H1 (cell line): Measurements from ENCODE around the gene TRIOBP. TPM values are rescaled to one million over a fixed set of nuclear protein-coding genes. Genes with fewer than 3 reads are reported as not detected.

Source experiments
- CTCF ChIA-PET: fragments of 300-600 bp; sonication (Branson Sonifier 250); formaldehyde crosslinking; loops from one replicate; lab custom pipeline; 2021; ENCODE audit not compliant: partially characterized antibody; lab: Charles Lee
- POLR2A ChIA-PET: fragments of 300-600 bp; sonication (Branson Sonifier 250); formaldehyde crosslinking; loops from one replicate; lab custom pipeline; 2021; ENCODE audit warnings: inconsistent platforms; ENCODE audit not compliant: partially characterized antibody; lab: Charles Lee
- DNase-seq, 2 experiments: peaks; one replicate each; pipeline versions ENCODE4 v3.0.0 to v3.0.0-alpha.2; 2010 to 2022; ENCODE audit warnings: low spot score in 2 of 2, low read depth in 1 of 2, mixed read lengths in 1 of 2
- FAIRE-seq: peaks from 2 replicates; lab custom pipeline; 2011; peaks lifted over from hg19 to GRCh38; lab: Jason Lieb, UNC
- H2AFZ ChIP-seq: 2 replicates; pipeline ENCODE4 v1.8.1; 2012; ENCODE audit warnings: low read length, inconsistent platforms
- H2AK5ac ChIP-seq: 2 replicates; pipeline ENCODE4 v1.6.1; 2013; ENCODE audit warnings: low read depth, low read length
- H2BK120ac ChIP-seq: replicated peaks from 2 replicates; pipeline ENCODE3; 2013; ENCODE audit warnings: low read depth, low read length, inconsistent platforms
- H2BK12ac ChIP-seq: 2 replicates; pipeline ENCODE4 v1.6.1; 2013; ENCODE audit warnings: low read depth, low read length
- H2BK15ac ChIP-seq: 2 replicates; pipeline ENCODE4 v1.6.1; 2013; ENCODE audit warnings: low read length
- H2BK20ac ChIP-seq: 2 replicates; pipeline ENCODE4 v1.6.1; 2013; ENCODE audit warnings: low read length
- H2BK5ac ChIP-seq: 2 replicates; pipeline ENCODE4 v1.6.1; 2013; ENCODE audit warnings: low read depth, low read length
- H3K14ac ChIP-seq: 2 replicates; pipeline ENCODE4 v1.6.1; 2013; ENCODE audit warnings: inconsistent platforms; ENCODE audit not compliant: insufficient read length
- H3K18ac ChIP-seq: 2 replicates; pipeline ENCODE4 v1.6.1; 2013; ENCODE audit warnings: low read length; ENCODE audit errors: extremely low read depth
- H3K23ac ChIP-seq: 2 replicates; pipeline ENCODE4 v1.6.1; 2013; ENCODE audit warnings: inconsistent platforms; ENCODE audit not compliant: insufficient read length
- H3K23me2 ChIP-seq: 2 replicates; pipeline ENCODE4 v1.6.1; 2013; ENCODE audit warnings: low read depth, low read length
- H3K27ac ChIP-seq: 2 replicates; pipeline ENCODE4 v1.6.1; 2011; ENCODE audit warnings: low read depth, low read length, inconsistent platforms
- H3K27me3 ChIP-seq, 4 experiments: replicated peaks in 1 of 4; 1 replicate in 1 of 4; 2 replicates in 3 of 4; pipeline versions ENCODE4 v1.6.1 to v1.8.1; 2011 to 2013; ENCODE audit warnings: low read length in 3 of 4, mild to moderate bottlenecking in 3 of 4, inconsistent platforms in 2 of 4, mixed read lengths in 2 of 4, moderate library complexity in 1 of 4; ENCODE audit not compliant: control insufficient read depth in 3 of 4, insufficient read depth in 3 of 4; ENCODE audit errors: extremely low read depth in 1 of 4
- H3K36me3 ChIP-seq, 4 experiments: 2 replicates each; pipeline versions ENCODE4 v1.6.1 to v1.8.1; 2011 to 2013; ENCODE audit warnings: mild to moderate bottlenecking in 4 of 4, low read length in 3 of 4, moderate library complexity in 2 of 4, control low read depth in 1 of 4, inconsistent platforms in 1 of 4; ENCODE audit not compliant: insufficient read depth in 4 of 4, control insufficient read depth in 2 of 4
- H3K4ac ChIP-seq: replicated peaks from 2 replicates; pipeline ENCODE3; 2013; ENCODE audit warnings: low read length, low read depth, mixed read lengths, inconsistent platforms; ENCODE audit not compliant: insufficient read length
- H3K4me1 ChIP-seq, 4 experiments: replicated peaks in 1 of 4; 1 replicate in 1 of 4; 2 replicates in 3 of 4; pipeline versions ENCODE4 v1.6.1 to v1.8.1; 2011 to 2013; ENCODE audit warnings: low read length in 3 of 4, inconsistent platforms in 2 of 4, mixed read lengths in 1 of 4; ENCODE audit not compliant: insufficient read depth in 4 of 4, control insufficient read depth in 3 of 4
- H3K4me2 ChIP-seq, 2 experiments: 2 replicates each; pipeline versions ENCODE4 v1.6.1 to v1.8.1; 2011 to 2013; ENCODE audit warnings: low read depth in 2 of 2, low read length in 2 of 2, control low read depth in 1 of 2, inconsistent platforms in 1 of 2, mild to moderate bottlenecking in 1 of 2; ENCODE audit not compliant: insufficient read depth in 1 of 2
- H3K4me3 ChIP-seq, 4 experiments: fragments of 200-600, 300-600 bp in 1 of 4; sonication (generic), shearing (Covaris generic), sonication (Bioruptor Twin) in 1 of 4; 2 replicates each; pipeline versions ENCODE4 v1.5.1 to v1.8.1; 2011 to 2016; ENCODE audit warnings: low read length in 4 of 4, low read depth in 3 of 4, control low read depth in 2 of 4, inconsistent platforms in 2 of 4, mild to moderate bottlenecking in 2 of 4, mixed read lengths in 1 of 4, moderate library complexity in 1 of 4; ENCODE audit not compliant: insufficient read depth in 2 of 4; ENCODE audit errors: extremely low read depth in 1 of 4
- H3K56ac ChIP-seq: replicated peaks from 2 replicates; pipeline ENCODE3; 2013; ENCODE audit warnings: low read depth, mild to moderate bottlenecking, mixed read lengths, low read length, inconsistent platforms; ENCODE audit not compliant: insufficient read length
- H3K79me1 ChIP-seq: 2 replicates; pipeline ENCODE4 v1.6.1; 2013; ENCODE audit warnings: low read depth, low read length, control low read depth
- H3K79me2 ChIP-seq, 2 experiments: 2 replicates each; pipeline versions ENCODE4 v1.6.1 to v1.8.1; 2012 to 2013; ENCODE audit warnings: low read length in 2 of 2, mild to moderate bottlenecking in 2 of 2, inconsistent platforms in 1 of 2; ENCODE audit not compliant: insufficient read depth in 2 of 2, control insufficient read depth in 1 of 2
- H3K9ac ChIP-seq, 4 experiments: replicated peaks in 1 of 4; 1 replicate in 1 of 4; 2 replicates in 3 of 4; pipeline versions ENCODE4 v1.6.1 to v1.8.1; 2011 to 2013; ENCODE audit warnings: low read depth in 3 of 4, low read length in 3 of 4, control low read depth in 2 of 4, mild to moderate bottlenecking in 2 of 4, moderate library complexity in 2 of 4, inconsistent platforms in 1 of 4; ENCODE audit errors: extremely low read depth in 1 of 4
- H3K9me3 ChIP-seq, 2 experiments: 2 replicates each; pipeline versions ENCODE4 v1.6.1 to v1.8.1; 2012 to 2013; ENCODE audit warnings: mild to moderate bottlenecking in 2 of 2, moderate library complexity in 2 of 2, control low read depth in 1 of 2, inconsistent platforms in 1 of 2, low read depth in 1 of 2, low read length in 1 of 2, mixed read lengths in 1 of 2; ENCODE audit not compliant: insufficient read depth in 2 of 2
- H4K20me1 ChIP-seq, 2 experiments: replicated peaks in 1 of 2; 2 replicates each; pipeline versions ENCODE3 to v1.8.1; 2011 to 2013; ENCODE audit warnings: inconsistent platforms in 2 of 2, low read length in 2 of 2, mild to moderate bottlenecking in 1 of 2; ENCODE audit not compliant: insufficient read depth in 2 of 2, control insufficient read depth in 1 of 2
- H4K5ac ChIP-seq: 2 replicates; pipeline ENCODE4 v1.6.1; 2013; ENCODE audit warnings: low read length, low read depth, mixed read lengths, inconsistent platforms; ENCODE audit not compliant: insufficient read length
- H4K8ac ChIP-seq: 2 replicates; pipeline ENCODE4 v1.8.0; 2013; ENCODE audit warnings: mild to moderate bottlenecking, moderate library complexity, low read length, inconsistent platforms; ENCODE audit not compliant: insufficient read depth; ENCODE audit errors: extremely low read depth
- H4K91ac ChIP-seq: replicated peaks from 2 replicates; pipeline ENCODE3; 2013; ENCODE audit warnings: low read length, mixed read lengths, inconsistent platforms; ENCODE audit not compliant: insufficient read length
- KDM1A ChIP-seq: fragments of 200-600, 300-600 bp; sonication (generic); IDR thresholded peaks from 2 replicates; pipeline ENCODE4 v1.7.1; 2016; ENCODE audit warnings: mild to moderate bottlenecking, low read length, borderline replicate concordance
- POLR2AphosphoS5 ChIP-seq: IDR thresholded peaks from 2 replicates; pipeline ENCODE4 v1.6.1; 2011; ENCODE audit warnings: low read depth, low read length
- RFX5 ChIP-seq: IDR thresholded peaks from 2 replicates; pipeline ENCODE4 v1.6.1; 2011; ENCODE audit warnings: low read depth, low read length, improper control_type of control experiment, borderline replicate concordance
- SP1 ChIP-seq: IDR thresholded peaks from 2 replicates; pipeline ENCODE4 v1.6.1; 2011; ENCODE audit warnings: low read depth, low read length
- TBP ChIP-seq: IDR thresholded peaks from 2 replicates; pipeline ENCODE4 v1.6.1; 2011; ENCODE audit warnings: low read depth, low read length, improper control_type of control experiment
- WGBS, 2 experiments: shearing (Covaris generic) in 1 of 2; methylation state at CpG; one replicate each; pipeline versions ENCODE4 v1.1.6 to v1.1.7; 2013 to 2015; ENCODE audit warnings: low lambda C conversion rate in 2 of 2, mixed read lengths in 2 of 2, inconsistent platforms in 1 of 2, low coverage in 1 of 2, missing lambda C conversion rate in 1 of 2; ENCODE audit not compliant: insufficient replicate concordance in 2 of 2, insufficient coverage in 1 of 2, insufficient read length in 1 of 2; ENCODE audit errors: extremely low coverage in 1 of 2, missing lambda C conversion rate in 1 of 2; 5-methylcytosine and 5-hydroxymethylcytosine counted together
- polyA plus RNA-seq, 7 experiments: library from polyadenylated mRNA; depleted of rRNA in 3 of 7; stranded (reverse) in 5 of 7; unstranded in 2 of 7; fragments of >200 nt in 5 of 7; fragments of 200-250 nt in 2 of 7; gene quantifications; 1 replicate in 5 of 7; 2 replicates in 1 of 7; 4 replicates in 1 of 7; pipeline versions ENCODE4 v1.2.1 to v1.2.3, GENCODE V29; 2011 to 2013; ENCODE audit warnings: missing spikeins in 2 of 7, mixed read lengths in 2 of 7
- total RNA-seq: library from RNA; stranded (reverse); fragmentation: NEBNext Ultra II Directional; extraction: Animal tissue kit (Norgen Biotek cat#: 25700); gene quantifications from 2 replicates; pipeline ENCODE4 v1.2.1, GENCODE V29; 2021

TRIOBP gene
- total and polyA plus RNA-seq, 2 of the 8 experiments (the other 6 are each of a cell fraction or from before 2014, with no cell fraction given), result 18.2 to 27.3 TPM

DNA sequence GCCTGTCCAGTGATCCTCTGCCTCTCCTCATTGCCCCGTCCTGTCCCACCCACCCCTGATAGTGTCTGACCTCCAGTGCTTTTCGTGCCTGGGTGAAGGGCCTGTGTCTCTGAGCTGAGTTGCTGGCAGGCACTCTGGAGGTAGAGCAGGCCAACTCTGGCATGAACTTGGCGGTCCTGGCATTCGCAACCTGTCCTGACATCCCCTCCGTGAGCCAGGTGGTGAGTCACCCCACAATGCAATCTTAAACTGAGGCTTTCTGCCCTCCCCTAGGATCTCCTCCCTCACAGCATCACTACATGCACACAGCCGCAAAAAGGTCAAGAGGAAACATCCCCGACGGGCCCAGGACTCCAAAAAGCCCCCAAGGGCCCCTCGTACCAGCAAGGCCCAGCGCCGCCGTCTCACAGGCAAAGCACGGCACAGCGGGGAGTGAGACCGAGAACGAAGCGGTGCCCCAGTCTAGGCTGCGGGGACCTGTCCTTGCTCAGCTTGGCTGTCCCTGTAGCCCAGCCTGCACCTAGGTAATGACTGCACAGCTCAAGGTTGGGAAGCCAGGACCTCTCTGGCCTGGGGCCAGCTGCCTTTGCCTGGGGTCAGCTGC lies 5.8 kb upstream of the TRIOBP start:
- POLR2A ChIA-PET, result no interaction called here
- Histone ChIP-seq H3K18ac (no peak overlapping the region), H3K4me2 (no peak overlapping the region), H4K91ac (no peak overlapping the region), H4K20me1 (peaks cover 0 to 6% of the 10 kb centered on the region in 2 experiments), H2AK5ac (no peak overlapping the region), H3K9me3 (no peaks in the 10 kb centered on the region), H3K23me2 (peaks cover 4% of the 10 kb centered on the region), H3K4me1 (peaks cover 0 to 6% (median 2%) of the 10 kb centered on the region in 4 experiments; a peak in 4 of 7 replicates), H3K14ac (no peak overlapping the region), H3K56ac (no peak overlapping the region), H2BK20ac (no peak overlapping the region), H2BK12ac (no peak overlapping the region), H3K27ac (no peak overlapping the region), H3K4ac (no peak overlapping the region), H4K5ac (no peak overlapping the region), H2AFZ (no peak overlapping the region), H3K9ac (no peak overlapping the region), H3K79me2 (peaks cover 0 to 7% of the 10 kb centered on the region in 2 experiments; a peak in 1 of 4 replicates), H2BK120ac (no peak overlapping the region), H3K79me1 (peaks cover 3% of the 10 kb centered on the region; the same call in 1 of the 2 replicates), H3K23ac (no peak overlapping the region), H4K8ac (no peak overlapping the region), H3K36me3 (peaks cover 5 to 29% (median 15%) of the 10 kb centered on the region in 4 experiments; a peak in 7 of 8 replicates), H3K4me3 (no peak overlapping the region), H2BK15ac (no peak overlapping the region), H3K27me3 (no peaks in the 10 kb centered on the region), H2BK5ac (no peak overlapping the region)
- CTCF ChIA-PET, result interaction anchor here (0.8 to 7.3 kb wide), 2 partner anchors 9 to 48 kb away, joined by 4 to 37 read pairs; no protein-coding TSS in a partner anchor
- no peak for FAIRE-seq
- WGBS, 2 experiments, result 93% methylated on average over 18 of the region's 18 CpGs; no CpG with 5 or more reads in 1 of the 2 experiments
- DNase-seq, result no peak
- no peak for TF ChIP-seq KDM1A
- no peak for TF ChIP-seq POLR2AphosphoS5
- no peak for TF ChIP-seq SP1
- no peak for TF ChIP-seq TBP
- TF ChIP-seq RFX5, result no peak
